Ammon's horn (tissue), 1 donor: ENCODE measurements around the gene TPPP2.
"Not testable (repeated sequence)": the region's sequence is repeated elsewhere in the genome, so short reads cannot be mapped to it uniquely, and the experiment has no call there.

Experiments
- DNase-seq: peaks from one replicate; pipeline ENCODE4 v3.0.0-alpha.2; 2016; ENCODE audit warnings: low spot score

The TPPP2 gene

DNA sequence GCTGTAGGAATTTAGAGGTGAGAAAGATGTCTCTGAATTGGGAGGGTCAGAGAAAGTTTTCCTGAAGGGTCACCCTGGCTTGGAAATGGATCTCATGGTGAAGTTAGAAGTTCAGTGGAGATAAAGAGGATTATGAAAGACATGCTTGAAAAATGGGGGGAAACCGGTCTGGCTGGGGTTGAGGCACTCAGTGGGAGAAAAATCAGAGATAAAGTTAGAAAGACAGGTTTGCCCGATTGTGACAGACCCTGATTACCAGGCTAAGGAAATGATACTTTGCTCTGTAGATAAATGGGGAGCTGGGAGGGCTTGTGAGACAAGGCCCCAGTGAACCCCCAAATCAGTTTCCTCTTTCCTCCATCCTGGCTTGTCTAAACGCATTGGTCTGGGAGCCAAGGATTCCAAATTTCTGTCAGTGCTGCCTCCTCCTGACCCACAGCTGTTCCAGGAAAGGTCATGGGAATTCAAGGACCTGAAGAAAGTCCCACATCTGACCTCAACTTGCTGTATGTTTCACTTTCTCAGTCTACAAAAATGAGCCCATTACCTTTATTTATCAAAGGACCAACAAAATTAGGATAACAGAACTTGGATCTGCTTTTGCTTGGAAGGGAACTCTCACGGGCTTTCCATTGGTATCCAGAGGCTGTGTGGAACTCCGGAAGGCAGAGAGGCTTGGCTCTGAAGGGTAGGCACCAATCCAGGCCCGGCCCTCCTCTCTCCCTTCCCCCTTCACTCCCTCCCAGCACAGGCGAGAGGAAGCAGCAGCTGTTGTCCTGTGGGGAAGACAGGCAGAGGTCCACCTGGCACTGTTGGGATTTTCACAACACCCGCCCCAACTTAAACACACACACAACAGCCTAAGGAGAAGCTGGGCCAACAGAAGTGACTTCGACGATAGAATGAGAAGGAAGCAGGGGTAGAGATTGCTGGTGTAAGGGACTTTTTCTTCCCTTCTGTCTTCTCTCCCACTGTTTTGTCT is 8.7 kb downstream of the TPPP2 start:
- peak; percentile 94 for DNase-seq

DNA sequence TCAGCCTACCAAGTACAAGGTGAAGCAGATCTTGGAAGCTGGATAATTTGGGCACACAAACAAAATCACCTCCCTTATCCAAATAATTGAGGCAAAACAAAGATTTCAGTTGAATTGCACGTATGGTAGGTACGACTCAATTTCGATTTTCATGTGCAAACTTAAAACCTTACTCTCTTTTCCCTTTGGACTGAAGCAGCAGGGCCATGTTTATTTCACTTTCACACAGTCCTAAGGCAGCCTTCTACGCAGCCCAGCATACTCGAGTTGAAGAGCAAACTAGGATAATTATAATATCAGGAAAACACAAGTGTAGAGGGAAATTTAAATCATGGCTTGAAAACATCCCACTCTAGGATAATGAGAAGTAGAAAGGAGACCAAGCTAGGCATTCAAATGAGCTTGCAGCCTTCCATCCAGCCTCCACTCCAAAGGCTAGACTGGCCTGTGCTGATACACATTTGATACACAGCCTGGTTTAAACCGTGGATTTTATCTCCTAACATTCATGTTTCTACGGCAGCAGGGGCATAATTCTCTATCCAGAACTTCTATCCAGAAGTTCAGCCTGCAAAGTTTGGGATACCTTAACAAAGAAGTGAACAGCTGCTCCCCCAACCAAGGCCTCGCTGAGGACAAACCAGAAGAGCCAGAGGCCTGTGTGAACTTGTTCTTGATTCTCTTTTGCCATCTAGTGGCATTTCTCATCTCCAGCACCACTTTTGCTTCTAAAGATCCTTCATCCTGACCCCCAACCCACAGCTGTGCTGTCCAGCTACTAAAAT is 9.8 kb downstream of the TPPP2 start:
- peak; percentile 90 for DNase-seq

DNA sequence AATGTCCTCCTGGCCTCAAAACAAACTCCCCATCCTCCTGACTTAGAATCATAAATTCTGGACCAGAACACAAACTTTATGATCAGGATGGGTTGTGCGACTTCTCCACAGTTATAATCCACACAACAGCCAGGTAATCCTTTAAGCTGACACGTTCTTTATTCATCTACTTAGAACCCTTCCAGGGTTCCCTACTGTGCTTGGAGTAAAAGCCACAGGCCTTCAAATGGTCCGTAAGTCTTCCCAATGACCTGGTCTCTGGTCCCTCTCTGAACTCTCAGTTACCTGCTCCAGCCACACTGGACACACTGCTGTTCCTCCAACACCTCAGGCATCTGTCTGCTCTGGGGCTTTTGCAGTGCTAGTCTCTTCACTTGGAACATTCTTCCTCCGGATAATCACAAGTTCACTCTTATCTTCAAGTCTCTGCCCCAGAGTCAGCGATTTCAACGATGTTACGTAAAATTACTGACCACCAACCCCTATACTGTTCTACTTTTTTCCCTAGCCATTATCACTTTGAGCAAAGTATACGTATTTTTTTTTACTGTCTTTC is 10.4 kb downstream of the TPPP2 start:
- DNase-seq: no peak

DNA sequence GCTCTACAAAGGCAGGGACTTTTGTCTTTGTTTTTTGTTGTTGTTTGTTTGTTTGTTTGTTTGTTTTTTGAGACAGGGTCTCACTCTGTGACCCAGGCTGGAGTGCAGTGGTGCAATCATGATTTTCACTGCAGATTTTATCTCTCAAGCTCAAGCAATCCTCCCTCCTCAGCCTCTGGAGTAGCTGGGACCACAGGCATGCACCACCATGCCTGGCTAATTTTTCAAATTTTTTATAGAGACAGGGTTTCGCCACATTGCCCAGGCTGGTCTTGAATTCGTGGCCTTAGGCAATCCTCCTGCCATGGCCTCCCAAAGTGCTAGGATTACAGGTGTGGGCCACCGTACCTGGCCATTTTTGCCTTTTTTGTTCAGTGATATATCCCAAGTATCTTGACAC is 10.9 kb downstream of the TPPP2 start:
- not testable (repeated sequence) for DNase-seq

DNA sequence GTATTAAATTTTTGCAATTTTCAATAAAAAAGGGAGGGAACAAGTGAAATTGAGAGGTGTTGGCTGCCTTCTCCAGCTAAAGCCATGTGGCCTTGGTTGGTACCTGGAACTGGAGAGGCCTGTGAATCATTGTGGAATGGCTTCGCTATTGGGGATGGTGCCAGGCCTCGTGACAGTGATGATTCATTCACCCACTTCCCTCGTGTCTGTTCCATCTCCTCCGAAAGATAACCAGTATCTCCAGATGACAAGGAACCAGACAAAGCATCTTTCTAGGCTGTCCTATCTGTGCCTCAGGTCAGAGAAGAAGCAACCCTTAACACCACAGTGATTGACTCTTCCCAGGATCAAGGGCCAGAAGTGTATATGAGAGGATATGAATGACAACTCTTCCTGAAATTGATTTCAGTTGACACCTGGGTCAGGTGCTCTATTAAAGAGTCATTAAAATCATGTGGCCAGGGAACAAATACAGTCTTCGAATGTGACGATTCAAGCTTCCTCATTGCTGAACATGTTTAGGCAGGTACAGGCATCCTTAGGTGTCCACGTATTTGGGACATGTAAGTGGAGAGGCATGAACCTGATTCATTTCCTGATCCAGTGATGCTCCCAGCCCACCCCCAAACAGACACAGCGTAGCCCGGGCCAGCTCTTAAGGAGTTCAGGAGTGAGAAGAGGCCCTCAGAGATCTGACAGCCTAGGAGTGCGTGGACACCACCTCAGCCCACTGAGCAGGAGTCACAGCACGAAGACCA is 11.8 kb downstream of the TPPP2 start, which contains the start of gene RNASE7:
Gene RNASE7 (plus strand): TSS at position 687 of the 758 bp plus-strand sequence. CDS start 631 bp downstream, outside the sequence.
- DNase-seq: no peak

DNA sequence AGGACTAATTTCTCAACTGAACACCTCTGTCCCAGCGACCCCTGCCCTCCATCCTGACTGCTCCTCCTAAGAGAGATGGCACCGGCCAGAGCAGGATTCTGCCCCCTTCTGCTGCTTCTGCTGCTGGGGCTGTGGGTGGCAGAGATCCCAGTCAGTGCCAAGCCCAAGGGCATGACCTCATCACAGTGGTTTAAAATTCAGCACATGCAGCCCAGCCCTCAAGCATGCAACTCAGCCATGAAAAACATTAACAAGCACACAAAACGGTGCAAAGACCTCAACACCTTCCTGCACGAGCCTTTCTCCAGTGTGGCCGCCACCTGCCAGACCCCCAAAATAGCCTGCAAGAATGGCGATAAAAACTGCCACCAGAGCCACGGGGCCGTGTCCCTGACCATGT is 12.9 kb downstream of the TPPP2 start:
- peak; percentile 82 for DNase-seq

DNA sequence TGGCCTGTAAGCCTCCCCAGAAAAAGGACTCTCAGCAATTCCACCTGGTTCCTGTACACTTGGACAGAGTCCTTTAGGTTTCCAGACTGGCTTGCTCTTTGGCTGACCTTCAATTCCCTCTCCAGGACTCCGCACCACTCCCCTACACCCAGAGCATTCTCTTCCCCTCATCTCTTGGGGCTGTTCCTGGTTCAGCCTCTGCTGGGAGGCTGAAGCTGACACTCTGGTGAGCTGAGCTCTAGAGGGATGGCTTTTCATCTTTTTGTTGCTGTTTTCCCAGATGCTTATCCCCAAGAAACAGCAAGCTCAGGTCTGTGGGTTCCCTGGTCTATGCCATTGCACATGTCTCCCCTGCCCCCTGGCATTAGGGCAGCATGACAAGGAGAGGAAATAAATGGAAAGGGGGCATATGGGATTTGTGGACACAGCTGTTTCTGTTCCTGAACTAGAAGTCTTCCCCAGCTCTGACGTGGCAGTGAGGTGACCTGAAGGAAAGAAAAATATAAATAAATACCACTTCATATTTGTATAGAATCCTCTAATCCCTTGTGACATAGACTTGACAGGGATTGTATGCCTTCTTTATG is 13.5 kb downstream of the TPPP2 start:
- no peak for DNase-seq

DNA sequence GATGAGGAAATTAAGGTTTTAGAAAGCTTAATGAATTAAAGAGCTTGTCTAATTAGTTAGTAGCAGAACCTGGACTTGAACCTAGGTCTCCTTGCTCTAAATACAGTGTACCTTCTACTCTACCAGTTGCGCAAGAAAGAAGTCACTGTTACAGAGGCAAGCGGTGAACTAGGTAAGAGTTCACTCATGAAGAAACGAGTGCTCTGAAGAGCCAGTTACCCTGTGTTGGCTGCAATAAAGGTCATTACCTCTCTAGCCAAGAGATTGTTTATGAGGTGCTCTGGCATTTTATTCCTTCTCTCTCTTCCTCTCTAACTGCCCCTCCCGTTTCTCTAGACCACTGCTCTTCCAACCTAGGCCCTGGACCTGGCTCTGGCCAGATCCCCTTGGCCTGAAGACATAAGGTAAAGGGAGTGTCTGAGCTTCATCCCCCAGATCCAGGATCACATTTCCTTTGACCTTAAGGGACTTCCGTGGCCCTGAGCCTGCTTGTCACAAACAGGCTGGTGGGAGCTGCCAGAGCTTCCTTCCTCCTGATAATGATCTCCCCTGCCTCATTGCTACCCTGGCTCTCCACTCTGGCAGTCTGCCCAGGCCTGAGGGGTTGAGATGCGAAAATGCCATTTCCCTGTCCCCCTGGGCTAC is 14.1 kb downstream of the TPPP2 start:
- no peak for DNase-seq

DNA sequence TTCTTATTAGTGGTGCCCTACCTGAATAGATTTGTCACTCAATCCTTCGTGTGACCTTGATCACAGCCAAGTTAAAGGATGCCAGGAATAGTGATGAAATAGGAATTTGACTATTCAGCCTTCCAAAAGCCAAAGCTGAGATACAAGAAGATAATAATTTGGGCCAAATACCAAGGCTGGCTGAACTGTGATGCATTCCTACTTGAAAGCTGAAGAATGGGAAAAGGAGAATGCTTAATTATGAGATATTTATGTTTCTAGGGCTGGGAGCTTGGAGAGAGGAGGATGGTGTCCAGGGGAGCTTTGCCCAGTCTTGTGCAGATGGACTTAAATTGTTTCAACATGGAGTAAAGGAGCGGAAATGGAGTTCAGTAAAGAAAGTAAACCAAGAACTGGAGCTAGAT is 17.4 kb downstream of the TPPP2 start:
- DNase-seq: no peak

DNA sequence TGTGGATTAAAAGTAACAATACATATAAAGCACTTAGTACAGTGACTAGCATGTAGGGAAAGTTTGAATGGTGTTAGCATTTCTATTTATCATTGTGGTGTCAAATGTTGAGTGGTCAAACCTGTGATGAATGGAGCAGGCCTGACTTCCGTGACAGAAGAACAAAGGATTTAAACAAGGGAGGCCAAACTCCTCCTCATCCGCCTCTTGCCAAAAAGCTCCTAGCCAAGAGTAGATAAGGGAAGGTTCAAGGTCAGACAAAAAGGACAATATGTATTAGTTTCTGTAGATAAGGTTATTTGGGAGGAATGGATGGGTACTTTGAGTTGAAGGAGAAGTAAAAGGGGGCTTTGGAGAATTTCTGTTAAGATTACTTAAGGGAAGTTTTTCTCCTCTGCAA is 18.6 kb downstream of the TPPP2 start:
- DNase-seq: no peak

DNA sequence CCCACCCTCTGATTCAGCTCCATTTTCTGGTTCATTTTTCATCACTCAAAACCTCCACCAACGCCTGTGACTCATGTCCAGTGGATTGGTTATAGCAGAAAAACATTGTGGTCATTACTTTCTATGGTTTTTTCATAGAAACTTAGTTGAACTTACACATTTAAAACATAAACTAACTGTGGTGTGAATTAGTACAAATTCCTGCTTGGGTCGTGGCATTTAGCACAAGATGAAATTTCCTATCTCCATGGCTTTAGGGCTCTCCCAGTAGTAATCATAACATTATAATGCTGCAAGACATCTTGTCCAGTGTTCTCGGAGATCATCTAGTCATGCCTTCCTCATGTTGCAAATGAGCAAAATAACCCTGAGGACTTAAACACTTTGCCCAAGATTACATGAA is 19.3 kb downstream of the TPPP2 start:
- no peak for DNase-seq

DNA sequence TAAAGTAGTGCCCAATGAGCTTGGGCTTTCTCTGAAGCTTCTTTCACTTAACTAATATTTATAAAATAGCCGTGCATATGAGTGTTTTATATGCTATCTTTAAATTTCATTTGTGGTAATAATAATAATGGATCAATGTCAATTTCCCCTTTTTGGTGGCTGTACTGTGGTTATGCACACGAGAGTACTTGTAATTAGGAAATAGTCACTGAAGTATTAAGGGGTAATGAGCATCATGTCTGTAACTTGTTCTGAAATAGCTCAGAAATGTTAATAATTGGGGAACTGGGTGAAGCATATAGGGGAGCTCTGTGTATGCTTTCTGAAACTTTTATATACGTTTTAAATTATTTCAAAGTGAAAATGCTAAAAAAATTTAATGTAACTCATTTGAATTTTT is 20.6 kb downstream of the TPPP2 start:
- DNase-seq: no peak

DNA sequence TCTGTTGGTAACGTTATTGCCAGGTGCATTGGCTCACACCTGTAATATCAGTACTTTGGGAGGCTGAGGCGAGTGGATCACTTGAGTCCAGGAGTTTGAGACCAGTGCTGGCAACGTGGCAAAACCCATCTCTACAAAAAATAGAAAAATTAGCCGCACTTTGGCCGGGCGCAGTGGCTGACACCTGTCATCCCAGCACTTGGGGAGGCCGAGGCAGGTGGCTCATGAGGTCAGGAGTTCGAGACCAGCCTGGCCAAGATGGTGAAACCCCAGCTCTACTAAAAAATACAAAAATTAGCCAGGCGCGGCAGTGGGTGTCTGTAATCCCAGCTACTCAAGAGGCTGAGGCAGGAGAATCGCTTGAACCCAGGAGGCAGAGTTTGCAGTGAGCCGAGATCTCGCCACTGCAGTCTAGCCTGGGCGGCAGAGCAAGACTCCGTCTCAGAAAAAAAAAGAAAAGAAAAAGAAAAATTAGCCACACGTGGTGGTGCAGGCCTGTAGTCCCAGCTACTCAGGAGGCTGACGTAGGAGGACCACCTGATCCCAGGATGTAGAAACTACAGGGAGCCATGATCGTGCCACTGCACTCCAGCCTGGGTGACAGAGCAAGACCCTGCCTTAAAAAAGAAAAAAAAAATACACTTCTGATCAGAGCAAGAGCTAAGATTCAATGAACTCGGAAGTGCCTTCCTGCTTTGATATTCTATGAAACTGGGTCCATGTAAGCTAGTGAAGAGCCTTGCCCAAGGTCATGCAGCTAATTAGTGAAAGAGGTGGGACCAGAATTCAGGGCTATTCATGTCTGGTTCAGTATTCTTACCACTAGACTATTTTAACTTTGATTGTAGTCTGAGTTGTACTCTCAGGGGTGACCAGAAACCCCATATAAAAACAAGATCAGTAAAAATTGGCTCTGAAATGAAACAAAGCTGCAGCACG is 23.4 kb downstream of the TPPP2 start:
- DNase-seq: no peak

DNA sequence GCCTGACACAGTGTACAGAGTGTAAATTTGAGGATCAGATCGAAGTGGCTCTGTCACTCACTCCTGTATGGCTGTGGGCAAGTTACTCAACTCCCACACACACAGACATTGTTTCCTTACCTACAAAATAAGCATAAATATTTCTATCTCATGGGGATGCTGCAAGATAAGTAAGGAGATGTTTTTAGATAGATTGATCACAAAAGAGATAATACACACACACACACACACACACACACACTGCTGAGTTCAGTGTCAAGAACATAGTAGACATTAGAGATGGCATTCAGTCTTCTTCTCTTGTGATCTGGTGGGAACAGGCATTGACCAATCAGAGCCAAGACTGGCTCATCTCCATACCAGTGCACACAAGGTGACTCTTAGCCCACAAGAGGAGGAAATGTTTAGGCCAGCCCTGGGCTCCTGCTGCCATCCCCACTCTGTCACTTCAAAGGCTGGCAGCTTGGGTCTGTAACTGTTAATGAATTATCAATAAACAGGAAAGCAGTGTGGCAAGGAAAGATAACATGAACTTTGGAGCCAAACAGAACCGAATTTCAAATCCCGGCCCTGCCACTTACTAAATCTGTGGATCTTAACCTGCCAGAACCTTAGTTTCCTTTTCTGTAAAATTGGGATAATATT is 24.2 kb downstream of the TPPP2 start:
- no peak for DNase-seq

DNA sequence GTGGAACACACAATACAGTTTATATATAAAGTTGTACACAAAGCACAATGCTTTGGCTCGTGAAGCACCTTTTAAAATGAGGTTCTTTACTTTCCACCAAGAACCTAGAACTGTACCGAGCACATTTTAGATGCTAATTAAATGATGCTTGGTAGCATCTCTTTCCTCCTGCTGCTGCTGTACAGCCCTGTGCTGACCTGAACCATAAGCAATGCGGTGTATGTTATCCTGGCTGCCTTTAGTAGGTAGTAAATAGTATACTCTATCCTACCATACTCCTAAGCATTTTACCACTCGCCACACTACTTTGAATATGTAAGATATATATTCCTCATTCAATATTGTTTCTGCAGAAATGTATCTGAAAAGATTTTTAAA is 24.7 kb downstream of the TPPP2 start:
- no peak for DNase-seq

DNA sequence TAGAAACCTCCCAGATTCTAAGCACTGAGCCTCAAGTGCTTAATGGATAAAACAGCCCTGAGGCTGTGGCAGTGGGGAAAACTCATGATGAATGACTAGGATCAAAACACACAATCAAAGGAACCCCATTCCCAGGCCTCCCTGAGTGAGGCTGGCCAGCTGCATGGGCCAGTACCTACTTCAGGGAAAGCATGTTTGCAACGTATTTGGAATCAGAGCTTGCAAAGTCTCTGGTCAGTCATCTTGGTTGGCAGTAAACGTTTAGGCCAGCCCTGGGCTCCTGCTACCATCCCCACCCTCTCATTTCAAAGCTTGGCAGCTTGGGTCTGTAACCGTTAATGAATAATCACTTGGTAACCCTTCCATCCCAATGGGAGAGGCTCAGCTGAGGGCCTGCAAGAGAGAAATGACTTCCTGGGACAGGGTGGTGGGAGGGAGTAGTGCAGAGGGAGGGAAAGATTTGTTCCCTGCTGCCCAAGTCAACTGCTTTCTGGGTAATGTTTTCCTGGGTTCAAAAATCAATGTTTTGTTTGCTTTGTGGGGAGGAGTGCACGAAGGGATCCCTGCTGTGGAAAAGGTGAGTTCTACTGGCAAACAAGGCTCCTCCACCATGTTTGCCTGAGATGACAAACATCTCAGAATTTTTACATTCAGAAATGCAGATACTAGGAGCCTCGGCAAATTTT is 25.6 kb downstream of the TPPP2 start:
- no peak for DNase-seq

DNA sequence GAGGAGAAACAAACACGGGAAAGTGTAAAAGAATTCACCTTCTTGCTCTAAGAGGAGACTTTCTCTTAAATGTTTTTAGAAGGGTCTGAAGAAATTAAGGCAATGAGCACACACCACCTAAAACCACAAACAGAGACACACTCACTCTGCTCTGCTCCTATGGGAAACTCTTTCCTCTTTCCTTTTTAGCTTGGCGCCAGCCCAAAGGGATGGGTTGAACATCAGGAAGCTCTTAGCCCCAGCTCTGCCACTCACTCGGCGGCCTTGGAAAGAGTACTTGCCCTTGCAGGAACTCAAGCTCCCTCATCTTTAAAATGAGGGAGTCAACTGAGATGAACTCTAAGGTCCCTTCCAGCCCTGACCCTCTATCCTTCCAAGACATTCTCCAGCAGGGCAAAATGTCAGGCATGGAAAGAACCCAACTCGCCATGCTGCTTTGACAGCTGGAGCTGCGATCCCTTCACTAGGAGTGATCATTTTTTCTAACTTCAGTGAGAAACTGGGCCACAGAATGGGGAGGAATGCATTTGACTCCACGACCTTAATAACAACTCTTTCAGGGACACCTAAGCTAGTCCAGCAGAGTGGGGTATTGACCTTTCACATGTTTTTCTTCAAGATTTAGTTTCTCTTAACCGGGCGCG is 26.6 kb downstream of the TPPP2 start:
- DNase-seq: no peak
